Right cardiac atrium (tissue), 5 donors: Measurements from ENCODE around the gene ALDOC. TPM values are rescaled to one million over a fixed set of nuclear protein-coding genes. Genes with fewer than 3 reads are reported as not detected.
A peak's percentile ranks its signal among the peaks of the same experiment; 100 is the strongest.
"Not testable (repeated sequence)": the region's sequence is repeated elsewhere in the genome, so short reads cannot be mapped to it uniquely, and the experiment has no call there.

Source experiments
- ATAC-seq, 2 donors: fragments of 200-7000 bp; cut with Tn5 transposase; one replicate each; pipeline versions ENCODE4 v1.8.0 to v1.9.1; 2020; ENCODE audit warnings: moderate library complexity in 2 of 2, mild to moderate bottlenecking in 1 of 2
- DNase-seq, 3 donors: peaks; one replicate each; pipeline ENCODE4 v3.0.0-alpha.2; 2020
- H3K27ac ChIP-seq: one replicate; pipeline ENCODE4 v1.5.1; 2013; ENCODE audit warnings: mild to moderate bottlenecking, low read length, control low read depth, moderate library complexity
- H3K27me3 ChIP-seq: one replicate; pipeline ENCODE4 v1.6.1; 2013; ENCODE audit not compliant: control insufficient read depth, insufficient read depth
- H3K4me1 ChIP-seq: one replicate; pipeline ENCODE4 v1.6.1; 2013; ENCODE audit warnings: low read length; ENCODE audit not compliant: control insufficient read depth, insufficient read depth
- H3K4me3 ChIP-seq: one replicate; pipeline ENCODE4 v1.5.1; 2013; ENCODE audit warnings: low read length, control low read depth
- H3K9me3 ChIP-seq: one replicate; pipeline ENCODE4 v1.6.1; 2013; ENCODE audit warnings: low read length; ENCODE audit not compliant: control insufficient read depth
- WGBS: extraction: QIAGEN DNeasy Blood & Tissue Kit; methylation state at CpG from one replicate; pipeline ENCODE4 v1.1.7; 2013; 5-methylcytosine and 5-hydroxymethylcytosine counted together
- intact Hi-C, 4 donors: fragments of 100-400 bp; cut with DNase I; formaldehyde crosslinking; loops; one replicate each; pipeline versions ENCODE4 v1.11.0 to v1.14.0; 2022 to 2023
- polyA plus RNA-seq: library from polyadenylated mRNA; stranded (reverse); fragments of 200-250 nt; gene quantifications from one replicate; pipeline ENCODE4 v1.2.3, GENCODE V29; 2013
- total RNA-seq, 4 donors: library from RNA; stranded (reverse); fragmentation: NEBNext Ultra II Directional; extraction: Animal tissue kit (Norgen Biotek cat#: 25700); gene quantifications; one replicate each; pipeline ENCODE4 v1.2.1, GENCODE V29; 2021
- donor health status: healthy with polysubstance abuse.
- donor health status: DM: no; HTN: yes; CAD: no.
- donor health status: DM: no; HTN: no; CAD: no.
- donor health status: DM: no; HTN: yes; CAD: no; lungs with severe emphysema.
- donor health status: DM: yes; HTN: yes; CAD: no.

ALDOC gene
- total and polyA plus RNA-seq, 5 donors: 191 to 390 (median 283) TPM

- Histone ChIP-seq H3K27me3 (no peaks in the 10 kb centered on the region), H3K9me3 (no peaks in the 10 kb centered on the region), H3K27ac (no peak overlapping the region), H3K4me3 (no peak overlapping the region), H3K4me1 (no peaks in the 10 kb centered on the region)
- intact Hi-C loops: loop anchor here in 3 of 4 donors (5.0 to 10.0 kb wide), 4 partner anchors 61 to 116 kb away; partner anchors contain the start of gene UNC119 (in 1 of the 3)
- ATAC-seq (peak; percentile 46), DNase-seq (no peak)
- 76% methylated on average over 6 of the region's 6 CpGs for WGBS
These were observed 36.5 kb upstream of the ALDOC start for GRCh38 chr17:28612936-28613872.

GRCh38 chr17:28612531-28612930 is 35.8 kb upstream of the ALDOC start:
- Histone ChIP-seq H3K27me3 (no peaks in the 10 kb centered on the region), H3K9me3 (no peaks in the 10 kb centered on the region), H3K27ac (no peak overlapping the region), H3K4me1 (no peaks in the 10 kb centered on the region), H3K4me3 (no peak overlapping the region)
- ATAC-seq: no peak
- WGBS: 49% methylated on average over 2 of the region's 2 CpGs
- intact Hi-C loops: loop anchor here in 3 of 4 donors (5.0 to 10.0 kb wide), 4 partner anchors 60 to 115 kb away; partner anchors contain the start of gene UNC119 (in 1 of the 3)
- DNase-seq: no peak

GRCh38 chr17:28610376-28610775 is 33.7 kb upstream of the ALDOC start:
- Histone ChIP-seq H3K4me3 (no peak overlapping the region), H3K4me1 (no peaks in the 10 kb centered on the region), H3K27me3 (no peaks in the 10 kb centered on the region), H3K9me3 (no peaks in the 10 kb centered on the region), H3K27ac (no peak overlapping the region)
- no peak for ATAC-seq
- no peak for DNase-seq
- intact Hi-C loops: loop anchor here in 3 of 4 donors (5.0 to 10.0 kb wide), 4 partner anchors 58 to 113 kb away; partner anchors contain the start of gene UNC119 (in 1 of the 3)
- 83% methylated on average over 8 of the region's 8 CpGs for WGBS

- WGBS: 93% methylated on average over 26 of the region's 31 CpGs
These were observed 27.3 kb upstream of the ALDOC start for GRCh38 chr17:28604031-28604430.

GRCh38 chr17:28599311-28600184 is 22.9 kb upstream of the ALDOC start:
- H3K9me3 ChIP-seq: no peaks in the 10 kb centered on the region
- no peaks in the 10 kb centered on the region for H3K27me3 ChIP-seq
- WGBS: 9% methylated on average over 40 of the region's 40 CpGs
- intact Hi-C loops: loop anchor here in 1 of 4 donors (5.0 kb wide), 1 partner anchor 52 kb away; no protein-coding TSS in a partner anchor
- H3K4me3 ChIP-seq: peak overlapping the region; percentile 81
- peak; percentile 71 to 84 (median 78) for DNase-seq
- ATAC-seq: peak; percentile 74 to 81
- no peaks in the 10 kb centered on the region for H3K4me1 ChIP-seq
- peak overlapping the region; percentile 95 for H3K27ac ChIP-seq

More at GRCh38 chr17:28604031-28604430, 27.3 kb upstream of the ALDOC start:
- H3K27ac ChIP-seq, H3K27me3 ChIP-seq, ATAC-seq, H3K4me3 ChIP-seq, DNase-seq, intact Hi-C loops, H3K9me3 ChIP-seq, H3K4me1 ChIP-seq: not testable (repeated sequence)

GRCh38 chr17:28598799-28599310 is 22.2 kb upstream of the ALDOC start, which contains the start of gene SPAG5:
Gene SPAG5, minus strand, starts transcription at chr17:28599025. Its CDS starts 79 bp downstream, at chr17:28598946.
- peak; percentile 92 to 98 (median 97) for DNase-seq
- H3K4me3 ChIP-seq: peak within 1 kb of the TSS; percentile 81
- peak within 1 kb of the TSS; percentile 95 for H3K27ac ChIP-seq
- intact Hi-C loops: loop anchor here in 1 of 4 donors (5.0 kb wide), 1 partner anchor 52 kb away; no protein-coding TSS in a partner anchor
- no peaks in the 10 kb centered on the region for H3K4me1 ChIP-seq
- WGBS: under 1% methylated on average over 44 of the region's 44 CpGs
- peak; percentile 99 for ATAC-seq
- H3K27me3 ChIP-seq: no peaks in the 10 kb centered on the region
- H3K9me3 ChIP-seq: no peaks in the 10 kb centered on the region

GRCh38 chr17:28598389-28598788 is 21.7 kb upstream of the ALDOC start:
- H3K27ac ChIP-seq: no peak overlapping the region
- intact Hi-C loops: loop anchor here in 1 of 4 donors (5.0 kb wide), 1 partner anchor 51 kb away; no protein-coding TSS in a partner anchor
- ATAC-seq: no peak

GRCh38 chr17:28597606-28598383 is 21.1 kb upstream of the ALDOC start:
- H3K27me3 ChIP-seq: no peaks in the 10 kb centered on the region
- ATAC-seq (no peak), DNase-seq (no peak)
- WGBS: 39% methylated on average over 5 of the region's 5 CpGs
- no peaks in the 10 kb centered on the region for H3K9me3 ChIP-seq
- H3K27ac ChIP-seq: no peak overlapping the region
- intact Hi-C loops: loop anchor here in 1 of 4 donors (5.0 kb wide), 1 partner anchor 50 kb away; no protein-coding TSS in a partner anchor
- H3K4me1 ChIP-seq: no peaks in the 10 kb centered on the region
- H3K4me3 ChIP-seq: no peak overlapping the region

More at GRCh38 chr17:28598389-28598788, 21.7 kb upstream of the ALDOC start:
- H3K4me1 ChIP-seq: no peaks in the 10 kb centered on the region
- no peaks in the 10 kb centered on the region for H3K9me3 ChIP-seq
- peak overlapping the region; percentile 81 for H3K4me3 ChIP-seq
- no peak for DNase-seq
- H3K27me3 ChIP-seq: no peaks in the 10 kb centered on the region
- WGBS: 3% methylated on average over 17 of the region's 17 CpGs

- H3K27ac ChIP-seq: no peak overlapping the region
- no peaks in the 10 kb centered on the region for H3K4me1 ChIP-seq
- ATAC-seq (no peak), DNase-seq (no peak)
- H3K4me3 ChIP-seq: no peak overlapping the region
- intact Hi-C loops: no loop called here
- H3K27me3 ChIP-seq: no peaks in the 10 kb centered on the region
- no peaks in the 10 kb centered on the region for H3K9me3 ChIP-seq
- WGBS: 90% methylated on average over 4 of the region's 4 CpGs
These were observed 15.6 kb upstream of the ALDOC start for GRCh38 chr17:28592260-28592659.

GRCh38 chr17:28585851-28586250 is 9.2 kb upstream of the ALDOC start:
- Histone ChIP-seq H3K9me3 (no peaks in the 10 kb centered on the region), H3K27me3 (no peaks in the 10 kb centered on the region), H3K27ac (no peak overlapping the region), H3K4me3 (no peak overlapping the region), H3K4me1 (no peaks in the 10 kb centered on the region)
- ATAC-seq: no peak
- no peak for DNase-seq
- intact Hi-C loops: no loop called here
- 76% methylated on average over 3 of the region's 3 CpGs for WGBS
